Endothelial cell of umbilical vein (primary cell): Measurements from ENCODE around the gene IPO13. TPM values are rescaled to one million over a fixed set of nuclear protein-coding genes. Genes with fewer than 3 reads are reported as not detected.

ENCODE experiments used
- BruUV-seq: library from RNA; stranded (reverse); fragments of 400-500 nt; replicated peaks from 2 replicates; lab custom pipeline; 2021; lab: Mats Ljungman, UMichigan
- CTCF ChIA-PET: fragments of 300-600, 350-600 bp; sonication (Branson Sonifier 250); formaldehyde crosslinking; loops from one replicate; lab custom pipeline; 2021; ENCODE audit warnings: antibody characterized with exemption, inconsistent platforms; lab: Charles Lee
- POLR2A ChIA-PET: fragments of 300-600, 350-600 bp; sonication (Branson Sonifier 250); formaldehyde crosslinking; loops from one replicate; lab custom pipeline; 2021; ENCODE audit warnings: antibody characterized with exemption, inconsistent platforms; lab: Charles Lee
- DNase-seq: peaks from one replicate; pipeline ENCODE4 v3.0.0-alpha.2; 2011; ENCODE audit warnings: low read depth, low spot score
- FAIRE-seq: peaks from 2 replicates; lab custom pipeline; 2011; peaks lifted over from hg19 to GRCh38; lab: Jason Lieb, UNC
- H2AFZ ChIP-seq: 2 replicates; pipeline ENCODE4 v1.6.0; 2012; ENCODE audit warnings: low read depth, low read length, control low read depth, inconsistent platforms
- H3K27ac ChIP-seq: 2 replicates; pipeline ENCODE4 v1.5.1; 2011; ENCODE audit warnings: low read depth, mild to moderate bottlenecking, control low read depth, low read length, moderate library complexity; ENCODE audit not compliant: insufficient read depth
- H3K27me3 ChIP-seq, 2 experiments: 2 replicates each; pipeline versions ENCODE4 v1.6.0 to v1.6.1; 2011; ENCODE audit warnings: low read length in 2 of 2, mixed read lengths in 1 of 2; ENCODE audit not compliant: control insufficient read depth in 2 of 2, insufficient read depth in 2 of 2
- H3K36me3 ChIP-seq, 2 experiments: 2 replicates in 1 of 2; 3 replicates in 1 of 2; pipeline ENCODE4 v1.5.1; 2011; ENCODE audit warnings: low read length in 2 of 2, mild to moderate bottlenecking in 1 of 2, moderate library complexity in 1 of 2; ENCODE audit not compliant: control insufficient read depth in 2 of 2, insufficient read depth in 2 of 2; ENCODE audit errors: extremely low read depth in 1 of 2
- H3K4me1 ChIP-seq: 3 replicates; pipeline ENCODE4 v1.5.1; 2011; ENCODE audit warnings: mild to moderate bottlenecking, low read length; ENCODE audit not compliant: control insufficient read depth, insufficient read depth; ENCODE audit errors: extremely low read depth
- H3K4me2 ChIP-seq: 2 replicates; pipeline ENCODE4 v1.6.1; 2011; ENCODE audit warnings: low read length, control low read depth, mixed read lengths; ENCODE audit not compliant: insufficient read depth
- H3K4me3 ChIP-seq, 3 experiments: fragments of 200-600 bp in 1 of 3; sonication (generic), shearing (Covaris generic) in 1 of 3; replicated peaks in 1 of 3; 2 replicates each; pipeline ENCODE4 v1.5.1; 2011 to 2016; ENCODE audit warnings: control low read depth in 3 of 3, low read length in 3 of 3, mild to moderate bottlenecking in 2 of 3, inconsistent platforms in 1 of 3, low read depth in 1 of 3, moderate library complexity in 1 of 3; ENCODE audit not compliant: insufficient read depth in 1 of 3
- H3K79me2 ChIP-seq: 2 replicates; pipeline ENCODE4 v1.6.0; 2012; ENCODE audit warnings: low read length, inconsistent platforms; ENCODE audit not compliant: control insufficient read depth, insufficient read depth
- H3K9ac ChIP-seq: replicated peaks from 2 replicates; pipeline ENCODE3; 2011; ENCODE audit warnings: low read length, control low read depth; ENCODE audit not compliant: insufficient read depth; ENCODE audit errors: extremely low read depth
- H3K9me1 ChIP-seq: replicated peaks from 3 replicates; pipeline ENCODE4 v1.6.0; 2011; ENCODE audit warnings: mild to moderate bottlenecking, low read length; ENCODE audit not compliant: control insufficient read depth, insufficient read depth; ENCODE audit errors: extremely low read depth
- H3K9me3 ChIP-seq: replicated peaks from 2 replicates; pipeline ENCODE4 v1.5.1; 2012; ENCODE audit warnings: low read length, inconsistent platforms; ENCODE audit not compliant: control insufficient read depth, insufficient read depth
- H4K20me1 ChIP-seq: replicated peaks from 2 replicates; pipeline ENCODE3; 2011; ENCODE audit warnings: mild to moderate bottlenecking, low read length; ENCODE audit not compliant: control insufficient read depth, insufficient read depth; ENCODE audit errors: extremely low read depth
- CTCF ChIP-seq, 2 donors: IDR thresholded peaks; 1 replicate in 1 of 2; 2 replicates in 1 of 2; pipeline ENCODE4 v1.5.1; 2011; ENCODE audit warnings: low read length in 2 of 2, mild to moderate bottlenecking in 2 of 2, moderate library complexity in 2 of 2, control low read depth in 1 of 2, inconsistent platforms in 1 of 2, low read depth in 1 of 2; ENCODE audit not compliant: insufficient read depth in 1 of 2; ENCODE audit errors: extremely low read depth in 1 of 2
- EZH2 ChIP-seq: IDR thresholded peaks from 2 replicates; pipeline ENCODE4 v1.6.1; 2012; ENCODE audit warnings: borderline replicate concordance, low read depth, mild to moderate bottlenecking, moderate library complexity, low read length, inconsistent platforms; ENCODE audit not compliant: severe bottlenecking
- FOS ChIP-seq: IDR thresholded peaks from 2 replicates; pipeline ENCODE4 v1.6.1; 2011; ENCODE audit warnings: mild to moderate bottlenecking, low read length, moderate library complexity, borderline replicate concordance; ENCODE audit not compliant: insufficient read depth
- GATA2 ChIP-seq: IDR thresholded peaks from 2 replicates; pipeline ENCODE4 v1.7.0; 2011; ENCODE audit warnings: low read depth, mild to moderate bottlenecking, moderate library complexity, mixed read lengths, low read length; ENCODE audit not compliant: insufficient read length, insufficient read depth
- JUN ChIP-seq: IDR thresholded peaks from 2 replicates; pipeline ENCODE4 v1.6.1; 2011; ENCODE audit warnings: borderline replicate concordance, low read depth; ENCODE audit not compliant: insufficient read length, insufficient read depth
- MAX ChIP-seq: IDR thresholded peaks from 2 replicates; pipeline ENCODE4 v1.6.1; 2011; ENCODE audit not compliant: insufficient read depth, insufficient read length
- MYC ChIP-seq: IDR thresholded peaks from one replicate; pipeline ENCODE4 v1.6.1; 2011; ENCODE audit warnings: mild to moderate bottlenecking, low read depth, low read length
- POLR2A ChIP-seq: IDR thresholded peaks from 2 replicates; pipeline ENCODE4 v1.6.1; 2012; ENCODE audit warnings: low read depth, mild to moderate bottlenecking, control low read depth, low read length
- POLR2AphosphoS5 ChIP-seq: IDR thresholded peaks from 2 replicates; pipeline ENCODE4 v1.6.1; 2012; ENCODE audit warnings: low read depth, mild to moderate bottlenecking, control low read depth, low read length, moderate library complexity; ENCODE audit not compliant: insufficient read depth
- dilution Hi-C: fragments of 300-500 bp; cut with MboI; formaldehyde crosslinking; loops from one replicate; pipeline ENCODE4 v1.15.0; 2019; ENCODE audit warnings: low sequenced_read_pairs; ENCODE audit not compliant: extremely low pct_ligation_motif_present
- intact Hi-C: fragments of 100-400 bp; cut with micrococcal nuclease; formaldehyde crosslinking; loops from one replicate; pipeline ENCODE4 v1.10.0; 2022
- polyA plus RNA-seq, 4 experiments: library from polyadenylated mRNA; depleted of rRNA in 3 of 4; stranded (reverse) in 3 of 4; unstranded in 1 of 4; fragments of >200 nt; gene quantifications; 2 replicates each; pipeline versions ENCODE4 v1.2.1 to v1.2.3, GENCODE V29; 2011 to 2012; ENCODE audit warnings: missing spikeins in 1 of 4
- total RNA-seq: library from RNA; stranded (reverse); gene quantifications from 2 replicates; pipeline ENCODE4 v1.2.3, GENCODE V29; 2021

The IPO13 gene
- total and polyA plus RNA-seq, 2 donors (not counting 3 experiments of a cell fraction or from before 2014, with no cell fraction given), result 28.9 to 29.3 TPM

- H3K9ac ChIP-seq, result no peak overlapping the region
- H3K4me1 ChIP-seq, result no peaks in the 10 kb centered on the region
- H3K9me3 ChIP-seq, result no peaks in the 10 kb centered on the region
- no peaks in the 10 kb centered on the region for H3K9me1 ChIP-seq
- H2AFZ ChIP-seq, result no peak overlapping the region
- ChIA-PET POLR2A (no interaction called here), CTCF (interaction anchor here (0.9 to 4.5 kb wide), 3 partner anchors 13 to 48 kb away, joined by 3 to 21 read pairs (median 4); no protein-coding TSS in a partner anchor)
- no peak overlapping the region for H3K4me2 ChIP-seq
- H3K36me3 ChIP-seq, result no peaks in the 10 kb centered on the region
- dilution Hi-C loops (no loop called here), intact Hi-C loops (loop anchor here (10.0 kb wide), 1 partner anchor 215 kb away; the partner anchor contains the start of gene DMAP1)
- H3K27me3 ChIP-seq, result no peaks in the 10 kb centered on the region
- no peaks in the 10 kb centered on the region for H3K79me2 ChIP-seq
- H3K4me3 ChIP-seq, result no peak overlapping the region
- BruUV-seq, result no TSS peak
- FAIRE-seq, result no peak
- no peaks in the 10 kb centered on the region for H4K20me1 ChIP-seq
- no peak overlapping the region for H3K27ac ChIP-seq
- DNase-seq, result no peak
- no peak for TF ChIP-seq EZH2
- no peak for TF ChIP-seq JUN
- TF ChIP-seq POLR2A, result no peak
- TF ChIP-seq MAX, result no peak
- no peak for TF ChIP-seq CTCF (IDR thresholded peaks at IDR 0.05; ENCODE audit: extremely low read depth in 1 of 2, insufficient read depth in 1 of 2, low read depth in 1 of 2, low read length in 2 of 2)
- no peak for TF ChIP-seq POLR2AphosphoS5
- TF ChIP-seq GATA2, result no peak
- no peak for TF ChIP-seq FOS
- no peak for TF ChIP-seq MYC
These were observed 53.4 kb downstream of the IPO13 start for GRCh38 chr1:44000122-44000665.
